ENCODE data around the gene ST8SIA2.

Gene ST8SIA2

GRCh38 chr15:92443381-92443780, 49.7 kb downstream of the ST8SIA2 start:
- Histone ChIP-seq H3K4me1 (ENCODE audit: insufficient read depth, low read length, poor library complexity, severe bottlenecking) (no peaks in the 10 kb centered on the region), H3K9me3 (ENCODE audit: insufficient read depth, low read depth, low read length) (no peaks in the 10 kb centered on the region), H2AFZ (ENCODE audit: low read length) (no peak overlapping the region), H3K4me2 (ENCODE audit: low read depth, low read length, poor library complexity, severe bottlenecking) (no peak overlapping the region), H3K4me3 (ENCODE audit: low read length, poor library complexity, severe bottlenecking) (no peak overlapping the region), H3K27me3 (ENCODE audit: insufficient read depth, low read length, poor library complexity, severe bottlenecking) (no peaks in the 10 kb centered on the region), H3K79me2 (ENCODE audit: insufficient read depth, low read length) (no peaks in the 10 kb centered on the region), H3K9me2 (replicated peaks; ENCODE audit: low read depth, low read length) (no peaks in the 10 kb centered on the region), H3K36me3 (ENCODE audit: insufficient read depth, low read length) (no peaks in the 10 kb centered on the region), H3F3A (ENCODE audit: low read depth) (no peaks in the 10 kb centered on the region), H3K9ac (ENCODE audit: low read depth, low read length, poor library complexity, severe bottlenecking) (no peak overlapping the region), H4K20me1 (ENCODE audit: insufficient read depth, low read length, poor library complexity, severe bottlenecking) (no peaks in the 10 kb centered on the region)
- no peak for TF ChIP-seq EZH2phosphoT487 (IDR thresholded peaks at IDR 0.05; ENCODE audit: borderline replicate concordance)
- no peak for TF ChIP-seq CTCF (conservative IDR thresholded peaks at IDR 0.05; ENCODE audit: low read length)

GRCh38 chr15:92444631-92445030, 51.0 kb downstream of the ST8SIA2 start:
- H3K4me3 ChIP-seq (ENCODE audit: low read length, poor library complexity, severe bottlenecking): no peak overlapping the region
- no peak for TF ChIP-seq EZH2phosphoT487 (IDR thresholded peaks at IDR 0.05; ENCODE audit: borderline replicate concordance)
- TF ChIP-seq CTCF (conservative IDR thresholded peaks at IDR 0.05; ENCODE audit: low read length): no peak

GRCh38 chr15:92448370-92448769, 54.7 kb downstream of the ST8SIA2 start:
- TF ChIP-seq EZH2phosphoT487 (IDR thresholded peaks at IDR 0.05; ENCODE audit: borderline replicate concordance) (no peak), CTCF (conservative IDR thresholded peaks at IDR 0.05; ENCODE audit: low read length) (no peak)
- H3F3A ChIP-seq (ENCODE audit: low read depth): no peaks in the 10 kb centered on the region
- no peaks in the 10 kb centered on the region for H4K20me1 ChIP-seq (ENCODE audit: insufficient read depth, low read length, poor library complexity, severe bottlenecking)
- no peaks in the 10 kb centered on the region for H3K9me2 ChIP-seq (replicated peaks; ENCODE audit: low read depth, low read length)
- H3K9ac ChIP-seq (ENCODE audit: low read depth, low read length, poor library complexity, severe bottlenecking): no peak overlapping the region
- no peaks in the 10 kb centered on the region for H3K36me3 ChIP-seq (ENCODE audit: insufficient read depth, low read length)
- H3K4me2 ChIP-seq (ENCODE audit: low read depth, low read length, poor library complexity, severe bottlenecking): no peak overlapping the region
- H3K79me2 ChIP-seq (ENCODE audit: insufficient read depth, low read length): no peaks in the 10 kb centered on the region
- no peak overlapping the region for H2AFZ ChIP-seq (ENCODE audit: low read length)
- no peaks in the 10 kb centered on the region for H3K27me3 ChIP-seq (ENCODE audit: insufficient read depth, low read length, poor library complexity, severe bottlenecking)
- no peaks in the 10 kb centered on the region for H3K9me3 ChIP-seq (ENCODE audit: insufficient read depth, low read depth, low read length)
- no peaks in the 10 kb centered on the region for H3K4me1 ChIP-seq (ENCODE audit: insufficient read depth, low read length, poor library complexity, severe bottlenecking)
- H3K4me3 ChIP-seq (ENCODE audit: low read length, poor library complexity, severe bottlenecking): no peak overlapping the region

More at GRCh38 chr15:92444631-92445030, 51.0 kb downstream of the ST8SIA2 start:
- H3K9me3 ChIP-seq (ENCODE audit: insufficient read depth, low read depth, low read length): no peaks in the 10 kb centered on the region
- no peaks in the 10 kb centered on the region for H3K79me2 ChIP-seq (ENCODE audit: insufficient read depth, low read length)
- H3K9me2 ChIP-seq (replicated peaks; ENCODE audit: low read depth, low read length): no peaks in the 10 kb centered on the region
- no peak overlapping the region for H3K9ac ChIP-seq (ENCODE audit: low read depth, low read length, poor library complexity, severe bottlenecking)
- no peaks in the 10 kb centered on the region for H3K4me1 ChIP-seq (ENCODE audit: insufficient read depth, low read length, poor library complexity, severe bottlenecking)
- no peak overlapping the region for H3K4me2 ChIP-seq (ENCODE audit: low read depth, low read length, poor library complexity, severe bottlenecking)
- H3F3A ChIP-seq (ENCODE audit: low read depth): no peaks in the 10 kb centered on the region
- no peaks in the 10 kb centered on the region for H4K20me1 ChIP-seq (ENCODE audit: insufficient read depth, low read length, poor library complexity, severe bottlenecking)
- no peaks in the 10 kb centered on the region for H3K27me3 ChIP-seq (ENCODE audit: insufficient read depth, low read length, poor library complexity, severe bottlenecking)
- H3K36me3 ChIP-seq (ENCODE audit: insufficient read depth, low read length): no peaks in the 10 kb centered on the region
- H2AFZ ChIP-seq (ENCODE audit: low read length): no peak overlapping the region

All from Loucy (cell line).